AG09319 (cell line): ENCODE data around the gene SLC38A8.

Experiments used
- DNase-seq: peaks from one replicate; pipeline ENCODE4 v3.0.0-alpha.2; 2010; ENCODE audit warnings: low read depth; ENCODE audit errors: extremely low read depth
- CTCF ChIP-seq: IDR thresholded peaks from 2 replicates; pipeline ENCODE4 v1.5.1; 2011; ENCODE audit warnings: low read depth, mild to moderate bottlenecking, inconsistent platforms, low read length, moderate library complexity

The SLC38A8 gene

GRCh38 chr16:84042308-84042878 lies at the start of gene SLC38A8:
TSS of gene SLC38A8 (minus strand) at chr16:84042795. CDS start at chr16:84042157, 638 bp downstream.
- TF ChIP-seq CTCF = no peak

GRCh38 chr16:84091460-84091859 lies 48.9 kb upstream of the SLC38A8 start:
- DNase-seq = no peak
- no peak for TF ChIP-seq CTCF

More at GRCh38 chr16:84042308-84042878, at the start of gene SLC38A8:
- DNase-seq = no peak

GRCh38 chr16:84090211-84090610 lies 47.6 kb upstream of the SLC38A8 start:
- no peak for TF ChIP-seq CTCF
- DNase-seq = no peak

GRCh38 chr16:84088695-84089395 lies 46.2 kb upstream of the SLC38A8 start:
- DNase-seq = no peak
- no peak for TF ChIP-seq CTCF

- TF ChIP-seq CTCF = no peak
- DNase-seq = no peak
These were observed 45.0 kb upstream of the SLC38A8 start for GRCh38 chr16:84087466-84088151.

- TF ChIP-seq CTCF = no peak
- DNase-seq = no peak
These were observed 44.4 kb upstream of the SLC38A8 start for GRCh38 chr16:84087001-84087400.

GRCh38 chr16:84086341-84086740 lies 43.7 kb upstream of the SLC38A8 start:
- TF ChIP-seq CTCF = no peak
- no peak for DNase-seq
